IPS DF 6.9 (cell line): Measurements from ENCODE around the gene GJB6.

ENCODE experiments used
- DNase-seq: peaks from one replicate; pipeline ENCODE4 v3.0.0-alpha.2; 2013; ENCODE audit warnings: low read depth, low spot score
- H3K27ac ChIP-seq: one replicate; pipeline ENCODE4 v1.5.1; 2013; ENCODE audit warnings: low read length, control low read depth
- H3K27me3 ChIP-seq: 2 replicates; pipeline ENCODE4 v1.6.1; 2013; ENCODE audit warnings: mild to moderate bottlenecking, low read length; ENCODE audit not compliant: control insufficient read depth, insufficient read depth
- H3K36me3 ChIP-seq: 2 replicates; pipeline ENCODE4 v1.6.1; 2013; ENCODE audit warnings: low read length; ENCODE audit not compliant: control insufficient read depth, insufficient read depth
- H3K4me1 ChIP-seq: 2 replicates; pipeline ENCODE4 v1.6.1; 2013; ENCODE audit warnings: low read length; ENCODE audit not compliant: control insufficient read depth, insufficient read depth
- H3K4me3 ChIP-seq: 2 replicates; pipeline ENCODE4 v1.5.1; 2013; ENCODE audit warnings: mild to moderate bottlenecking, low read length
- H3K9me3 ChIP-seq: 2 replicates; pipeline ENCODE4 v1.6.1; 2013; ENCODE audit warnings: low read length, inconsistent platforms; ENCODE audit not compliant: control insufficient read depth, insufficient read depth
- WGBS: extraction: QIAGEN DNeasy Blood & Tissue Kit; methylation state at CpG from one replicate; pipeline ENCODE4 v1.1.7; 2013; ENCODE audit warnings: mixed read lengths, missing lambda C conversion rate; ENCODE audit not compliant: insufficient read length, insufficient coverage; 5-methylcytosine and 5-hydroxymethylcytosine counted together

The GJB6 gene

GRCh38 chr13:20258208-20258962 is 26.3 kb upstream of the GJB6 start:
- Histone ChIP-seq H3K4me3 (no peak overlapping the region), H3K9me3 (no peaks in the 10 kb centered on the region), H3K27me3 (no peaks in the 10 kb centered on the region), H3K27ac (no peak overlapping the region), H3K36me3 (no peaks in the 10 kb centered on the region), H3K4me1 (no peaks in the 10 kb centered on the region)
- DNase-seq, result no peak
- WGBS, result no CpG with 5 or more reads among the region's 15 CpGs

- Histone ChIP-seq H3K27ac (no peak overlapping the region), H3K4me1 (no peaks in the 10 kb centered on the region), H3K4me3 (no peak overlapping the region), H3K9me3 (no peaks in the 10 kb centered on the region), H3K27me3 (no peaks in the 10 kb centered on the region), H3K36me3 (no peaks in the 10 kb centered on the region)
- no peak for DNase-seq
- WGBS, result no CpG with 5 or more reads among the region's 4 CpGs
Measured at GRCh38 chr13:20254076-20254475, 22.0 kb upstream of the GJB6 start.

DNA sequence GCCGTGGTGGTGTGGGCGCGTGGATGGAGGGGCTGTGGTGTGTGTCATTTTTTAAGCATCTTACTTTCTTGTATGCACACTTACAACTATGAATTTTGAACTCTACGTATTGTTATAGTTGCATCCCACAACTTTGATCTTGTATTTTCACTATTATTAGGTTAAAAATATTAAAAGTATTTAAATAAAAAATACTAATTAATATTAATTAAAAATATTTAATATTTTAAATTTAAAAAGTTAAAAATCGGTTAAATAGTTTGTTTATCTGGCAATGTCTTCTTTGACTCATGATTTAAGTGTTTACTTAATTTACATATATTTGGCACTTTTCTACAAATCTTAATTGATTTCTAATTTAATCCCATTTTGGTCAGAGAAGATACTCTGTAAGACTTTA is 17.8 kb upstream of the GJB6 start:
- H3K27ac ChIP-seq, result no peak overlapping the region
- no peaks in the 10 kb centered on the region for H3K36me3 ChIP-seq
- no peak for DNase-seq
- H3K27me3 ChIP-seq, result no peaks in the 10 kb centered on the region
- H3K4me1 ChIP-seq, result no peaks in the 10 kb centered on the region
- no CpG with 5 or more reads among the region's 5 CpGs for WGBS
- no peak overlapping the region for H3K4me3 ChIP-seq
- H3K9me3 ChIP-seq, result no peaks in the 10 kb centered on the region

DNA sequence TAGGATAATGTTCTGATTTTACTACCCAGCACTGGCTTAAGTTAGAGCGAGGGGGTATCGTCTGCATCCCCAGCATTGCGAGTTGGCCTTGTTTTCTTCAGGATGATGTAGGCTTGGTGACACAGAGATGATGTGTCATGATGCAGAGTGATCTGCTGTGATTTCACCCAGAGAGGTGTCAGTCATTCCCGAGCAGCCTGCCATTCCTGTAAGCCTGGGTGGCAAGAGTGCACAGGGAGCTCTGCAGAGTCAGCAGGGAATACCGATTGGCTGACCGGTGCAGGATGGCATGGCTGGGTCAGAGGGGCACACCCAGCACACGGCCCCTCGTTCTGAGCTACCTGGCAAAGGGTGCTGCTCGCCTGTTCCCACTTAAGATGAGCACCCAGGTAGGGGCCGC is 15.8 kb upstream of the GJB6 start:
- Histone ChIP-seq H3K36me3 (no peaks in the 10 kb centered on the region), H3K4me1 (no peaks in the 10 kb centered on the region), H3K27ac (no peak overlapping the region), H3K4me3 (no peak overlapping the region), H3K9me3 (no peaks in the 10 kb centered on the region), H3K27me3 (no peaks in the 10 kb centered on the region)
- no CpG with 5 or more reads among the region's 10 CpGs for WGBS
- no peak for DNase-seq

- no peaks in the 10 kb centered on the region for H3K9me3 ChIP-seq
- no peak overlapping the region for H3K4me3 ChIP-seq
- no peaks in the 10 kb centered on the region for H3K36me3 ChIP-seq
- WGBS, result no CpG with 5 or more reads among the region's 14 CpGs
- no peaks in the 10 kb centered on the region for H3K4me1 ChIP-seq
- no peaks in the 10 kb centered on the region for H3K27me3 ChIP-seq
- no peak overlapping the region for H3K27ac ChIP-seq
- no peak for DNase-seq
Measured at GRCh38 chr13:20247403-20247802, 15.3 kb upstream of the GJB6 start.

GRCh38 chr13:20241593-20241992 is 9.5 kb upstream of the GJB6 start:
- Histone ChIP-seq H3K9me3 (no peaks in the 10 kb centered on the region), H3K27ac (no peak overlapping the region), H3K27me3 (no peaks in the 10 kb centered on the region), H3K4me1 (no peaks in the 10 kb centered on the region), H3K4me3 (no peak overlapping the region), H3K36me3 (no peaks in the 10 kb centered on the region)
- no CpG with 5 or more reads among the region's 2 CpGs for WGBS
- no peak for DNase-seq

DNA sequence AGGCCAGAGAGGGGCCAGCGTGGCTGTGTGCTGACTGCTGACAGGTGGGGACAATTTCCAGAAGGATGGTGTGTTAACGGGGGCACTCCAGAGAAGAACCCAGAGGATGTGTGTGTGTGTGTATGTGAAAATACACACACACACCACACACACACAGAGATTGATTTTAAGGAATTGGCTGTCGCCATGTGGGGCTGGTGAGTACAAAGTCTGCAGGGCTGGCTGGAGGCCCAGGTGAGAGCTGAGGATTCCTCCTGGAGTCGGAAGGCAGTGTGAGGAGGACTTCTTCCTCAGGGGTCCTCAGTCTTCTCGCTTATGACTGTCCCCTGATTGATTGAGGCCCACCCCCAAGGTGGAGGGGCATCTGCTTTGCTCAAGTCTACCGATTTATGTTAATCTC is 7.6 kb upstream of the GJB6 start:
- no peaks in the 10 kb centered on the region for H3K4me1 ChIP-seq
- no peak for DNase-seq
- no peaks in the 10 kb centered on the region for H3K36me3 ChIP-seq
- no peak overlapping the region for H3K4me3 ChIP-seq
- WGBS, result no CpG with 5 or more reads among the region's 6 CpGs
- no peaks in the 10 kb centered on the region for H3K27me3 ChIP-seq
- H3K27ac ChIP-seq, result no peak overlapping the region
- no peaks in the 10 kb centered on the region for H3K9me3 ChIP-seq

- DNase-seq, result no peak
- peak overlapping the region; percentile 26; the same call in 1 of the 2 replicates for H3K4me3 ChIP-seq
- H3K36me3 ChIP-seq, result no peaks in the 10 kb centered on the region
- no CpG with 5 or more reads among the region's 25 CpGs for WGBS
- no peak overlapping the region for H3K27ac ChIP-seq
- peaks cover 37% of the 10 kb centered on the region for H3K27me3 ChIP-seq
- peaks cover 2% of the 10 kb centered on the region; the same call in 1 of the 2 replicates for H3K4me1 ChIP-seq
- H3K9me3 ChIP-seq, result no peaks in the 10 kb centered on the region
Measured at GRCh38 chr13:20232556-20233277, 598 bp upstream of the GJB6 start.

DNA sequence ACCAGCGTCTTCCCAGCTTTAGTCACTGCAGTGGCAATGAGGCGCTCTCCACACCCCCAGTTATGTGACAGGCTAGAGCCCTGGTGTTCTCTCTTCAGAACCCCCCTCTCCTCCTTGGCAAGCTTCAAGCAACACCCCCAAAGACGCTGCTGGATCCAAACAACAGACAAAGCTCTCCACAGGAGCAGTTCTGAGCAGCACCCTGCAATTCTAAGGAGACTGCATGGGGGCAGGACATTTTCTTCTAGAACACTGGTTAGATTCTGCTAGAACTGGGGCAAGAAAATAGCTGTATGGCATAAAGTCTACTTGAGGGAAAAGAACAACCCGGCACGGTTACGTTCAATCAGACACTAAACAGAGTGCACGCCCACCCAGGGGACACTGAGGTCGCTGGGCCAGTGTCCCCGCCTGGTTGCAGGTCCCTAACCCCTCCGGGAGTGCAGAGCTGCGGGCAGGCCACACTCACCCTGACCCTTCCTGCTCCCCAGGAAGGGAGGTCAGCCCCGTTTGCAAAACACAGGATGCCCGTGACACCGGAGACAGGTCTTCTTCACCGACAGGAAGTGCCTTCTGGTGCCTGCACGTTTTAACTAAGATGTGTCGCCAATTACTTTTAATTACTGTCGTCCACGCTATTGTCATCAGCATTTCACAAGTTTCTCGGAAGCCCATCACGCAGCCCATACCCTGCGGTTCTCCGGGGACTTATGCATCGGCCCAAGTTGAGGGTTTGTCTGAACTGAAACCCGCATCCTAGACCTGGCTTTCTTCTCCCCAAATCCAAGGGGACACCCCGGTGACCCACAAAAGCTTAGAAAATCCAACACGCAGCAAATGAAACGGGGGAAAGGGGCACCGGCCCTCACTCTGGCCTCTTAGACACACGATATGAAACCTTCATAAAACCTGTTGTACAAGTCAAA is 943 bp downstream of the GJB6 start:
- Histone ChIP-seq H3K36me3 (no peaks in the 10 kb centered on the region), H3K9me3 (no peaks in the 10 kb centered on the region), H3K27ac (no peak overlapping the region), H3K4me1 (peaks cover 2% of the 10 kb centered on the region; the same call in 1 of the 2 replicates), H3K4me3 (no peak overlapping the region; the same call in 1 of the 2 replicates), H3K27me3 (peaks cover 37% of the 10 kb centered on the region)
- no CpG with 5 or more reads among the region's 30 CpGs for WGBS
- no peak for DNase-seq

DNA sequence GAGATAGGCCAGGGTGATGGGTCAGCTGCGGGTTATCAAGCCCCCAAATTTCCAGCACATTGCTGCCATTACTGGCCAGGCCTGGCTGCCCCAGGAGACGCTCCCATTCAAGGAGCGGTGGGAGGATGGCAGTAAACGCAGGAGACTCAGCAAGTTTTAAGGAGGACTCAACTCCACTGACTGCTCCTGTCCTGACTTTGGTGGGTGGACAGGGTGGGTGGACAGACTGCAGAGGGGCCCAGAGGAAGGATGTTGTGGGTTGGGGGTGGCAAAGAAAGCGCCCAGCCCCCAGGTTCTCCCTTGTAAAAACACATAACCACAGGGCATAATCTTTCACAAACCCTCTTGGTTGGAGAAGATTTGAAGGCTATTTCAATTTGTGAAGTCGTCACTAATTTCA is 4.4 kb downstream of the GJB6 start:
- WGBS, result no CpG with 5 or more reads among the region's 6 CpGs
- no peak overlapping the region for H3K4me3 ChIP-seq
- peaks cover 2% of the 10 kb centered on the region; the same call in 1 of the 2 replicates for H3K4me1 ChIP-seq
- no peak overlapping the region for H3K27ac ChIP-seq
- H3K9me3 ChIP-seq, result no peaks in the 10 kb centered on the region
- DNase-seq, result no peak
- no peaks in the 10 kb centered on the region for H3K36me3 ChIP-seq
- H3K27me3 ChIP-seq, result peaks cover 28% of the 10 kb centered on the region
